Activated CD4-positive, alpha-beta T cell treated with anti-CD3 and anti-CD28 coated beads, Interleukin-2, amount 50 U/mL, for 4 hours (primary cell): Measurements from ENCODE around the gene KIAA0825.
"Not testable (repeated sequence)": the region's sequence is repeated elsewhere in the genome, so short reads cannot be mapped to it uniquely, and the experiment has no call there.

Source experiments
- DNase-seq, 2 experiments: peaks; one replicate each; pipeline ENCODE4 v3.0.0-alpha.2; 2020

The KIAA0825 gene

GRCh38 chr5:94618493-94619328, at the start of gene KIAA0825, which contains the start of gene SLF1:
Gene KIAA0825, minus strand, starts transcription at chr5:94618604. Its CDS starts 81,478 bp downstream, at chr5:94537126.
Gene SLF1, plus strand, starts transcription at chr5:94618669. Its CDS starts 10,142 bp downstream, at chr5:94628811.
- peak; percentile 78 for DNase-seq

- DNase-seq: no peak
These were observed 49.5 kb upstream of the KIAA0825 start for GRCh38 chr5:94667937-94668336.

GRCh38 chr5:94661086-94661485, 42.7 kb upstream of the KIAA0825 start:
- no peak for DNase-seq

DNA sequence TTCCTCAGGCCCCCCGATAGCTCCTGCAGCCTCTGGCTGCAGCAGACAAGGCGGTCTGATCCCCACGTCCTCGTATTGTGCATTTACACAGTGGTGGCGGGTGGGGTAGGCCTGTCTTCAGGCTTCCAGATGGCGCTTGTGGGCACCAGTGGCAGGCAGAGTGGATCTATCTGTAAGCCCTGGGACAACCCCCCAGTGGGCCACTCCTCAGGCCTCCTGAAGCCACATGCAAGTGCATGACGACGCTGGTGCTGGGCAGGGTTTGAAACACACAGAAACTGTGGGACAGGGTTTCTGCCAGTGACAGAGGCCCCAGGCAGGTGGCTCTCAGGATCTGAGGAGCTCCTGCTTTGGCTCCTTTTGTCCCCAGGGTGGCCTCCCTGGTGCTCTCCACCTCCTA, 42.1 kb upstream of the KIAA0825 start:
- DNase-seq: no peak

DNA sequence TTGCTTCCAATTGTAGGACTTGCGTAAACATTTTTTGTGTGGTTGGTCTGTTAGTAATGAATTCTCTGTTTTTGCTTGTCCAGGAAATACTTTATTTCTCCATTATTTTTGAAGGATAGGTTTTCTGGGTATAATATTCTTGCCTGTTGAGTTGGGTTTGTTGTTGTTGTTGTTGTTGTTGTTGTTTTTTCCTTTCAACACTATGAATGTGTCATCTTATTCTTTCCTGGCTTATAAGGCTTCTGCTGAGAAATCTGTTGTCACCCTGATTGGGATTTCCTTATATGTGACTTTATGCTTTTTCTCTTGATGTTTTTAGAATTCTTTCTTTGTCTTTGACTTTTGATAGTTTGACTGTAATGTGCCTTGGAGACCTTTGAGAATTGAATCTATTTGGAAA, 39.9 kb upstream of the KIAA0825 start:
- DNase-seq: no peak

DNA sequence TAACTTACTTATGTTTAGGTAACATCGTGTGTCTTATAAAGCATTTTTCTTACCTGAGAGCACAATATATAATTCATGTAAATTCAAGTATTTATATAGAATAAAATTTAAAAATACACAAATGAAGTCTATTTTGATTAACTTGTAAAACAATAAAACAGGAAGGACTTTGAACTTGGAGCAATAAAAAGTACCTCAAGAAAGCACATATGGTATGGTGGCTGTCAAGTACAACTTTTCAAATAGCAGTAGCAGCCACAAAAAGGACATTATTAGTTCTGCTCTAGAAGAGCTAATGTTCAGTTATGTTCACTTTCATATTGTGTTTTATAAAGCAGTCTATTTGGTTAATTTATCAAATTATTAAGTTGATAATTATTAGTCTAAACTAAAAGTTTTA, 31.5 kb upstream of the KIAA0825 start:
- no peak for DNase-seq

DNA sequence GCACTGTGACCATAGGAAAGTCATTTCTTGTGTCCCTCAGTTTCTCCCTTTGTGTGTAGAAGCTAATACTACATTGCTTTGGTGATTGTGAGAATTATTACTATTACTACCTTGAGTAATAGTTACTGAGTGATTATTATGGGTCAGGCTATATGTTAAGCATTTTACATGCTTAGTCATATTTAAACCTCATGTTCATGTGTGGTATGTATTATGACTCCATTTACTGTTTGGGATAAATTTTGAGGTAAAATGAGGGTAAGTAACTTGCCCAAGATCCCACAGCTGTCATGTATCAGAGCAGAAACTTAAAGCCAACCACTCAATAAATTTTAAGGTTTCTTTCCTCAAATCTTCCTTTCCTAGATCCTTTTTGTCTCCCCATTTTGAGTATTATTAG, 28.4 kb upstream of the KIAA0825 start:
- no peak for DNase-seq

GRCh38 chr5:94645053-94645452, 26.6 kb upstream of the KIAA0825 start:
- no peak for DNase-seq

- no peak for DNase-seq
These were observed 21.8 kb upstream of the KIAA0825 start for GRCh38 chr5:94640176-94640575.

GRCh38 chr5:94632024-94632423, 13.6 kb upstream of the KIAA0825 start:
- no peak for DNase-seq

- no peak for DNase-seq
These were observed 8.8 kb upstream of the KIAA0825 start for GRCh38 chr5:94627191-94627590.

GRCh38 chr5:94623877-94624276, 5.5 kb upstream of the KIAA0825 start:
- no peak for DNase-seq

DNA sequence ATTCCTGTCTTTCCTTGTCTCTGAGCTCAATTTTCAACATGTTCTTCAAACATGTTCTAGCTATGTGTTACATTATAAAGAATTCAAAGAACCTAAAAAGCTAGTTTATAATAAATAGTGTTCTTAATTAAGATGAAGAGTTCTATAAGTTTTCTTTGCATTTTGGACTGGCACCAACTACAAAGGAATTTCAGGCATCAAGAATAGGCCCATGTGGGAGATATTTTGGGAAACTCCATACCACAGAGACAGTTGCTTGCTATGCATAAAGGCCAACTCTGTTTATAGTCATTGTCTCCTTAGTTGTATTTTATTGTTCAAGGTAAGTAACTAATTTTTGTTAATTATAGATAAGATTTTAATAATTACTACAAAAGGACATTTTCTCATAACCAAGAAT, 4.6 kb upstream of the KIAA0825 start:
- DNase-seq: no peak

- no peak for DNase-seq
These were observed 3.4 kb upstream of the KIAA0825 start for GRCh38 chr5:94621763-94622162.

- DNase-seq: no peak
These were observed 1.9 kb upstream of the KIAA0825 start for GRCh38 chr5:94620256-94620655.

DNA sequence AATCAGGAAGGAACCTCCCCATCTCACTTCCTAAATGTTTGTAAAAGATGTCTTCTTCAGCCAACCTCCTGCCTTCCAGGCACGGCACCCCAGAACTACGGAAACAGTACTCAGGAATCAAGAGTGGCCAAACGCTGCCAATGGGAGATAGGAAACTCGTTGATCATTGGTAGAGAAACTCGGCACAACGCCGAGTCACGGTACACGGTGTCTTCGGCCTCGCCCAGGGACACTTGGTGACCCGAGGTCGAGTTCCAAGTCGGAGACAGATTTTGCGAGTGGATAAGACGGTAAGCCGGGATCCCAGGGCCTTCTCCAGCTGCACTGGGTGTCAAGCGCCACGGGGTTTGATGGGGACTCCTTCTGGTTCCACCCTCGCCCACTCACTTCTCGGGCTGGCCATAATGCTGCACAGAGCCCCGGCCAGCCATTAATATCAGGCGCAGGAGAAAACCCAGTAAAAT, 343 bp downstream of the KIAA0825 start:
- DNase-seq: no peak

GRCh38 chr5:94615862-94616261, 2.5 kb downstream of the KIAA0825 start:
- no peak for DNase-seq

- no peak for DNase-seq
These were observed 4.1 kb downstream of the KIAA0825 start for GRCh38 chr5:94614156-94614805.

DNA sequence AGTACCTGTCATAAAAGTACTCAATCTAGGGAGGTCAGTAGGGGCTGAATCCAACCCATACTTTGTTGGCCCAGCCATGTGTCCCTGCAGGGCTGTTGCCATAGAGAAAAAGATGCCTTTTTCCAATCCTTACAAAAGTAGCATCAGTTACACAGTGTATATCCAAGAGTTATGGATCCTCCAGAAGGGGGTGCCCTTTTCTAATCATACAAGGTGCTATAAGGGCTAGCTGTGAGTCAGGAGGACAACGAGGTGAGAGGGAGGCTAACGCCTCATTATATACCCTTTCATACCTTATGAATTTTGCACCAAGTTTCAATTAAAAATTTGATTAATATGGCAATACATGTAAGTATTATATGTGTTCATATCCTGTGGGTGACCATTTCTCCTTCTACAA, 4.8 kb downstream of the KIAA0825 start:
- DNase-seq: no peak

DNA sequence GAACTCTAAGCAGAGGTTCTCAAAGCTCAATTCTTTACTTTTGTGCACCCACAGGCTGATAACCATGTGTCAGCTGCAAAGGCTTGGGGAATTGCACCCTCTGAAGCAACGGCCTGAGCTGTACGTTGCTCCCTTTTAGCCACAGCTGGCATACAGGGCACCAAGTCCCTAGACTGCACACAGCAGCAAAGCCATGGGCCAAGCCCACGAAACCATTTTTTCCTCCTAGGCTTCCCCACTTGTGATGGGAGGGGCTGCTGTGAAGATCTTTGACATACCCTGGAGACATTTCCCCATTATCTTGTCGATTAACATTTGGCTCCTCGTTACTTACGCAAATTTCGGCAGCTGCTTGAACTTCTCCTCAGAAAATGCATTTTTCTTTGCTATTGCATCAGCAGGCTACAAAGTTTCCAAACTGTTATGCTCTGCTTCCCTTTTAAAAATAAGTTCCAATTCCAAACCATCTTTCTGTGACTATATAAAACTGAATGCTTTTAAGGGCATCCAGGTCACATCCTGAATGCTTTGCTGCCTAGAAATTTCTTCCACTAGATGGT, 23.0 kb downstream of the KIAA0825 start:
- no peak for DNase-seq

DNA sequence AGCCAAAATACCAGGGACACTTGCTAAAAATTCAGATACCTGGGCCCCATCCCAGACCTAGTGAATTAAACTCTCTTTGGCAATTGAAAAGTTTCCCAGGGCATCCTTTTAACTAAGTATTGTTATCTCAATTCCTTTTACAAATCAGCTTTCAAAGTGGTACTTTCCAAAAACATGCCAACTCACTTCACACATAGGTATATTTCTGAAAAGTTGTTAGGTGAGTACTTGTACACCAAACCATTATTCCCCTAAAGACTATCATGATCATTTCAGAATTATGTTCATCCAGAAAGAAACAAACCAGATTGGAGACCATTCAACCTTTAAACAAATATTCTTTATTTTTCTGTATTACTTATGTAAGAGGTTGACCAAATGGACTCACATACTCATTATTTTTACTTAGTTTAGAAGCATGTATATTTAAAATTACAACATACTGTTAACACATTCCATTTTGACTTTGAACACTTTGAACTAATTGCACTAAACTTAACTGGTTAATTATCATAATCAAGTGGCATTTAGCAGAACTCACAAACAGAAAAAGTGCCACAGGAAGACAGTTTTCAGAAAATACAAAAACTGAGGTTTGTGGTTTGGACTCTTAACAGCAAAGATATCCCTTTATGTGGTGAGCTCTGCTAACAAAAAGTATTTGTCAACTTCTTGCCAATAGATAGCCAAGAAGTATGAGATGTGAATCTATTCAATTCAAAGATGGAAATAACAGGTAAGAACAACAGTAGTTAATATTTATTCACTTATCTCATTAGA, 40.7 kb downstream of the KIAA0825 start:
- no peak for DNase-seq

- no peak for DNase-seq
These were observed 43.2 kb downstream of the KIAA0825 start for GRCh38 chr5:94575196-94575595.

DNA sequence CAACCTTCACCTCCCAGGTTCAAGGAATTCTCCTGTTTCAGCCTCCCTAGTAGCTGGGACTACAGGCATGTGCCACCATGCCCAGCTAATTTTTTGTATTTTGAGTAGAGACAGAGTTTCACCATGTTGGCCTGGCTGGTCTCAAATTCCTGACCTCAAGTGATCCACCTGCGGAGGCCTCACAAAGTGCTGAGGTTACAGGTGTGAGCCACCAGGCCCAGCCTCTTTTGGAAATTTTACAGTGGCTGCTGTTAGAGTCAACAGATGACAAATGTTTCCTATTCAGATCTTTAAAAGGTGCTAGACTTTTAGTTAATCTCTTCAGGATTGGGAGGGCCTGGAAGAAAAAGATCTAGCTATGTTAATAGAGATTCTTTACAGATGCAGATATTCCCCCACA, 45.1 kb downstream of the KIAA0825 start:
- not testable (repeated sequence) for DNase-seq
